Activated naive CD8-positive, alpha-beta T cell treated with anti-CD3 and anti-CD28 coated beads, Interleukin-2, amount 50 U/mL, for 16 hours (primary cell): ENCODE results near the gene NR2F1.

Experiments used
- DNase-seq: peaks from one replicate; pipeline ENCODE4 v3.0.0-alpha.2; 2020; ENCODE audit warnings: low read depth, low spot score

Gene NR2F1

DNA sequence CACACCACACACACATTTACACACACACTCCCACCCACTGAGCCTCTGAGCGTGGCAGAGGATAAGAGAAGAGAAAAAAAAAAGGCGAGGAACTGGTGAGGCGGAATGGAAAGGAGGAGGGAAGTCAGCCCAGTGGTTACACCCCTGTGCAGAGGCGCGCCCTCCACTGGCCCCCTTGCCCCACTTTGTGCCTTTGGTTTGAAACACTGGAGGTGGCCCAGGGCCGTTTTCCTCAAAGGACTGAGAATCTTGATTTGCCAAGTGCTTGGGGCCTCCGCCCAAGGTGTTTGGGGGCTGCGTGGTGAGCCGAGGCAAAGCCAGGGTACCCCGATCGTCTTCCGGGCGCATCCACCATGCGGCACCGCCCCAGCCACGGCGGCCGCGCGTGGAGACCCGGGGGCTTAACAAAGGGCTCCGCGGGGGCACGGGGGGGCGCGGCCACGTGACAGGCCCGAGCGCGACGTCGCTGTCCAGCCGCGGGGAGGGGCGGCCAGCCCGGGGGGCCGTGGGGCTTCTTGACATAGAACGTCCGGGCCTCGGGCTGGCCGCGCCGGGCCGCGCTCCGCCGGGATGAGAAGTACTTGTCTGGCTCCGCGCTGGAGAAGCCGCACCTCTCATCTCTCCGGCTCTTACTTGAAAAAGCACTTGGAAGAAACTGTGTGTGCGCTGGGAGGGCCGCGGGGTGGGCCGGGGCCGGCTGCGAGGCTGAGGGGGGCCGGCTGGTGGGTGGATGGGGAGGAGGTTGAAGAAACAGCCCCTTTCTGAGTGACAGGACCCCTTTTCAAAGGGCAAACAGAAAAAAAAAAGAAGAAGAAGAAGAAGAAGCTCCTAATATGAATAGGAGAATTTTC lies 21.0 kb downstream of the NR2F1 start:
- no peak for DNase-seq

DNA sequence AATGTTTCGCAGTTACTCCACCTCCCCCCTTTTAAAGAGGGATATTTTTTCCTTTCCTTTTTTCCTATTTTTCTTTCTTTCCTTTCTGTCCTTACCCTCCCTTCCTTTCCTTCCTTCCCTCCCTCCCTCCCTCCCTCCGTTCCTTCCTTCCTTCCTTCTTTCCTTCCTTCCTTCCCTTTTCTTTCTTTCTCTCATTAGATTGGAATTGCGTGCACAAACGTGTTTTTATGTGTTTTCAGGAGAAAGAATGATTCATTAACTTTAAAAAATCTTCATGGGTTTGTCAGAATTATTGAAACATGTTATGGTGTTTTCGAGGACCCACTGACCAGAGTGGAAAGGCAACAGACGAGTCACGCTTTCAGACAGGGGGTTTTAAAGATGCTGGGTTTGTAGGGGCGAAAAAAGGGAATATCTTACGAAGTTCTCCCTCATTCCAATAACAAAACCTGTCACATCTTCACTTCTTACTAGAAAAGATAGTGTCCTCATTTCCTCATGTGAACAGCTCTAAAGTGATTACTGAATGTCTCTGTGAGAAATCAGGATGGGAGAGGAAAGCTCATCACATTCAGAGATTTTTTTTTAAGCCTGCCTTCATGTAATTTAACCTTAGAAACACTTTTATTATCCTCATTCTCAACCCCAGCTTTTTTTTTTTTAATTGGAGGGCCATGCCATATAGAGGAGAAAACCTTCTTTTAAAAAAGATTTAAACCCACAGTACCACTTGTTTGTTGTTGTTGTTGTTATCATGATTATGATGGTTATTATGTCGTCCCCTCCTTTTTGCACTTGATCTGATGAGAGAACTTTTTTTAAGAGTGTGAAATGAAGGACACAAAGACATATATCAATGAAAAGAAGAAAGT lies 21.9 kb downstream of the NR2F1 start:
- DNase-seq, result no peak

DNA sequence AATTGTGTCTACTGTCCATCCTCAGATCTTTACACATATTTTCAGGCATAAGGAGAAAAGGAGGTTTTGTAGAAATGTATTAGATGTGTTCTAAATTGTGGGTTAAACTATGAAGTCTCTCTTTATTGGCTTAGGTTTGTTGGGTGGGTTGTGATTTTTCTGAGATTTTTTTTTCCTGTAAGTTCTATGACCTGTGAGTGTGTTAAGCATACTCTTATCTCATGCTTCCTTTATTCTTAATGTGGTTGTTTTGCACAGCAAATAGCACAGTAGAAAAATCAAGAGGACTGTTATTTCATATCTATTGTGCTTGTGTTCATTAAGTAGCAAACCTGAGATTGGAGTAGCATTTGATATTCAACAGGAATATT lies 23.3 kb downstream of the NR2F1 start:
- DNase-seq, result no peak

DNA sequence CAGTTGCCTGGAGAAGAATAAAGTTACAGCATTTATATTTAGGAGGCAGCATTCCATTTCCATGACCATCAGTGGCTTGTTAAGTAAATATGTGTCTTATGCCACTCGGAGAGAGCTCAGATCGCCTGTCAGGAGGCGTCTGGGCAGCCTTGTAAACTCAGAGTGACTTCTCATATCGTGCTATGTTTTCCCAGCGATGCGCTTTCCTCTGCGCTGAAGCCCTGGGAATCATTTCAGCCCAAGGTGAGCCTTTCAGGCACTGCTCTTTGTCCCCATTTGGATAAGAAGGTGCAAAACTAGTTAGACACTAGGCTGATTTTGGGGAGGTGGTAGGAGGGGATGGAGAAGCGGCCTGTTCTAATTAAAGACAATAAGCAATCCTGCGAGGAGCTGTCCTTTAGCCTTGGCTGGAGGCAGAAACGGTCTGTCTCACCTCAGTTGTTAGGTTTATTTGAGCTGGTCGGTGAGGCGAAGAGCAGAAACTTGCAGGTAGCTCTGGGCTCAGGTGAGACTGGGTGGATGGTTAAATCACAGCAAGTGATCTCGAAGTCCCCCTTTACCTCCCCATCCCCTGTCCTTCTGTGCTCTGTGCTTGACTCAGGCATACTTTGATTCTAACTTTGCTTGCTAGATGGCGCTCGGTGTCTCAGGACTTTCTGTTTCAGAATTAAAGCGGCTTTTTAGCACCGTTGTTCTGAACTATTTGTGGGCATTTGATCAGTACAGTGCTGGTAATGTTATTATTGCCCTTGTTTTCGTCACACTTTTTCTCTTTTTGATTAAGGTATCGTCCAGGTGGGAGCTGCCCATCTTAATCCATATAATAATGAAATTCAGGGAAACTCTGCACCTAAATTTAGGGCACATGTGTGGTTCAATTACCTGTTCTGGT lies 24.6 kb downstream of the NR2F1 start:
- no peak for DNase-seq

DNA sequence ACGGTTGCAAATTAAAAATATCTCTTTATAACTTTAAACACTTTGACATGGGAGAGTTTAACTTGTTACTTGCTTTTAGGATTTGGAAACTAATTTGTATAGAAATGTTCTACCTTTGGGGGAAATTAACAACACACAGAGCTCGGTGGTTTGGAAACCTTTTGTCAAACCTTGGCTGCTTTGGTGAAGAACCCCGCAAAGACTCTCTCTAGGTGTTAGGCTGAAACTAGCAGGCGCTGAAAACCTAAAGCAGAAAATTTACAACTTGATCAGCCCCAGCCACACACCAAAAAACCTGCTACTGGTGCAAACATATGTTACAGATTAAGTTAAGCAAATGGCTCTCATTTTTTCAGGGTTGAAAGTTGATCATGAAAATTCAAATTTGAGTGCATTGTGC lies 25.8 kb downstream of the NR2F1 start:
- DNase-seq, result no peak

DNA sequence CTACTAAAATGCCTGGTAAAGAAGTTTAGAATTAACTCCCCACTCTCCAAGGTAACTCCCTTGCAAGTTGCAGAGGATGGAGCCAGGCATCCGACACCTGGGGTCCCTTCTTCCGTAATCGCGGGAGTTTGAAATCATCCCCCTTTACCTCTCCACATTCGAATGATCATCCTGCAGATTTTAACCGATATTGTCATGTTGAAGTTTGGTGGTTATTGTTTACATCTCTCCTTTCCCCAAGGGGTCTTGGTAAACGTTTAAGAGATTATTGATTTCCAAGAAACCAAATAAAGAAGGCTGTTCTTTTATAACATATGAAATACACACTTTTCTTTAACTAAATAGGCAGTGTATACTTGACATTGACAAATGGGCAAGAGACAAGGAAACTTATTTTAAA lies 26.7 kb downstream of the NR2F1 start:
- no peak for DNase-seq

DNA sequence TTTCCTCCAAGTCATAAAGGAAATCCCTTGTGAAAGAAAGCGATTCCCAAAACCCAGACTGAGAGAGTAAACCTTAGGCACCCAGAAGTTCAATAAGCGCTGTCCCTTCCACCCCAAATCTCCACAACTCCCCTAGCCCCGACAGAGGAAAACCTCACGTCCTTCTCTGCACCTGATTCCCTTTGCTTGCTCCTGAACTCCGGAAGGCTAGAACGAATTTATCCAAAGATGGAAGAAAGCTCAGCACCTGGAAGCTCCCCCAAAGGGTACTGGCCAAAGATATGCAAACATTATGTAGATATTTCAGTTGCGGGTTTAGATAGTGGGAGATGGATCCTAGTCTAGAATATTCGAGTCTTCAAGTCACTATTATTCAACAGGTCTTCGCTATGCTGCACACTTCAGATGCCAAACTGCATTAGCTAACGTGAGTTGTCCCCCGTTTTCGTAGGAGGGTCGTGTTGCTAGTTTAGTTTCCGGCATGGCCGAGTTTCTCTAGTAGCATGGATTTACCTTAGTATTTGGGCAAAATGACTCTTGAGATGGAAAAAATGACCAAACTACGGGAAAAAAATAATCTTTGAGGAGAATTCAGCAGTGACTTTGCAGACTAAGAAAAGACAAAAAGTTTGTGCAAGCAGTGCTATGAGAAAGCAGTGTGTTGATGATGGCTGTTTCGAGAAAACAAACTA lies 27.7 kb downstream of the NR2F1 start:
- no peak for DNase-seq

DNA sequence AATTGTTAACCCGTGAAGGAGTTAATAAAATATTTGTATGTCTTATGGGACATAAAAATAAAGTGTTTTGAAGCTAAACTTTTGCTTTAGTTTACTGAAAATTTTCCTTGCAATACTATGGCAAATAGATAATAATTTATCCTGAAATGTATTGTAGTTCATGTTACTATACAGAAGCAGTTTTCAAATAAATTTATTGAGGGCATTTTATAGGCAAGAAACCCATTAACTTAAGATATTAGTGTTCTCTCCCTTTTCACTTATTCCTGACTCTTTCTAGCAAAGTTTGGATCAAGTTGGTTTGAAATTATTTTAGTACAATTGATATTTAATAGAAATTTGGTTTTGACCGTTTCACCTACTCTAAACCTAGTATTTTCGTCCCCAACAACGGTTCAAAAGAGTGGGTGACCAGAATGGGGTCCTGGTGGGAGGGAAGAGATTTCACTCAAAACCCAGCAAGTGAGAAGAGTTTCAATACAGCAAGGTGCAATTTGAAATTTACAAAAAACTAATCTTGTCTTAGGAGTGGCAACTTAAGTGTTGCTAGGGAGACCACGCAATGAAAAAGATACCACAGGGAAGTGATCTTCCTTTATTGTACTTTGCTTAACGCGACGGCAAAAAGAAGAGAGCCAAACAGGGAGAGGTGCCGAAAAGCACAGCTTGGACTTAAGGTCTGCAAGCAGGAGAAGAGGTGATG lies 28.4 kb downstream of the NR2F1 start:
- DNase-seq, result no peak

DNA sequence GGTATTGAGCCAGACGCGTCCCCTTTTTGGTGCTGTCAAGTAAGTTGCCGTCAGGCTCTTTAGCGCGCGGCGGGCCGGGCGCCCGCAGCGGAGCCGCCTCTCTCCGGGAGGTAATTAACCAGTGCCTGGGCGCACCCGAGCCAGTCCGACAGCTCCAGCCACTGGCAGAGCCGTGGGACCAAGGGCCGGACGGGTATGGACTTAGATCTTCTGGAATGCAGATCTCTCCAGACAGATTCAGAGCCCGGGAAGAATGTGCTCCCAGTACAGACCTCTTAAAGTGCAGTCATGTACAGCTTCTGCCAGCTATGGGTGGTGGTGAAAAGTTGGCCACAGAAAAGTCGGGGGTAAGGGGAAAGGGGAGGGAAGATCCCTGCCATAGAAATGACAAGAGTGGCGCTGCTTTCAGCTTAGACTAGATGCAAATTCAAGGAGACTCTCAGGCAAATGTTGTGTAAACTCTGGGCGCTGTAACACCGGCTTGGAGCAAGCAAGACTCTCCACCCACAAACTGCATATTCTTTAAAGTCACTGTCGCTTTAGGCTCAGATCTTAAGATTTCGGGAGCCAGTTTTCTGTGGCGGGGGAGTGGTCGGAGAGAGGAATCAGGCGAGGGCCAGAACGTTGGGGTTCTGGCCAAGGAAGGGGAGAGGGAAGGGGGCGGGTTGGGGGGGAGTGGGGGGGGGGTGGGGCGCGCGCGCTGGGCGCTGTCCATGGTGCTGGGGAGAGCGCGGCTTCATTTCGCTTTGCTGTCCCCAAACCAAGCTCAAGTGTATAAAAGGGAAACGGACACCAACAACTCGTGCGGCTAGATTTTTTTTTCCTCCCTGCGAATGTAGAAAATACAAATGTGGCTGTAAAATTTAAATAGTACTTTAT lies 29.2 kb downstream of the NR2F1 start:
- no peak for DNase-seq

DNA sequence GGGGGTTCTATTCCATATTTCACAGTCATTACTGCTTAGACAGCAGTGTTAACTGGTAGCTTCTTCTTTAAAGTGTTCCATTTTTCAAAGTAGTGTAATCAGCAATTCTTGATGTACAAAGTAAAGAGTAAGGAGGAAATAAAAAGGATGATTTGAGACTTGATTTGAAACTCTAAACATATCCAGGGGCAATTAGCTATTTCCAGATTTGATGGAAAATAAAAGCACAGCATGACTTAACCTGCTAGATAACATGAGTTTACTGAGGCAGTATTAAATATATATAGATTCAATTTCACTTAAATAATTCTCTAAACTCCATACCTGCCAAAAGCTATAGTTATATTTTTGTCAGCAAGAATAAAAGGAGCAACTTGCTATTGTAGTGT lies 29.8 kb downstream of the NR2F1 start:
- no peak for DNase-seq

DNA sequence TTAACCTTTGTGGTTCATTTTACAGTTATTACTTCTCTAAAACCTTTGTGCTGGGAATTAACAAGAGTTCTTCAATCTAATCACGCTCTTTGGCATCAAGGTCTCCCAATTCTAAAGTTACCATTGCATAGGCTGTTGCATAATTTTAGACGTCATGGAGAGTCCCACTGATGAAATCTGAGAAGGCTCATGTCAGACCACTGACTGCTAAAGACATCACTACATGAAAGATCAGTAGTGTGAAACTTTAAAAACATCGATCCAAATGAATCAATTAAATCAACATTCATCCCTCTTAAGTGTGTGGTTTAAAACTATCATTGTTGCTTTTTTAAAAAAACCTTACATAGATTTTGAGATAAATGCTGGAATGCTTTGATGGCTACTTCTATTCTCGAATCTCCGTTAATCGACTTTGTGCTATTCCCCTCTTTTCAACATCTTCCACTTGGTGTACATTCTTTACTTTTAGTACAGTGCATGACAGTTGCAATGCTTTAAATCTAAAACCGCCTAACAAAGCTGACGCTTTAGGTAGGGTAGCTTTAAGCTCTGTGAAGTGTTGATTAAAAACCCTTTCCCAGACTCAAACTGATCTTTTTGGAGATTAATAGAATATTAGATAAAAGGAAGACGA lies 33.6 kb downstream of the NR2F1 start:
- DNase-seq, result no peak

DNA sequence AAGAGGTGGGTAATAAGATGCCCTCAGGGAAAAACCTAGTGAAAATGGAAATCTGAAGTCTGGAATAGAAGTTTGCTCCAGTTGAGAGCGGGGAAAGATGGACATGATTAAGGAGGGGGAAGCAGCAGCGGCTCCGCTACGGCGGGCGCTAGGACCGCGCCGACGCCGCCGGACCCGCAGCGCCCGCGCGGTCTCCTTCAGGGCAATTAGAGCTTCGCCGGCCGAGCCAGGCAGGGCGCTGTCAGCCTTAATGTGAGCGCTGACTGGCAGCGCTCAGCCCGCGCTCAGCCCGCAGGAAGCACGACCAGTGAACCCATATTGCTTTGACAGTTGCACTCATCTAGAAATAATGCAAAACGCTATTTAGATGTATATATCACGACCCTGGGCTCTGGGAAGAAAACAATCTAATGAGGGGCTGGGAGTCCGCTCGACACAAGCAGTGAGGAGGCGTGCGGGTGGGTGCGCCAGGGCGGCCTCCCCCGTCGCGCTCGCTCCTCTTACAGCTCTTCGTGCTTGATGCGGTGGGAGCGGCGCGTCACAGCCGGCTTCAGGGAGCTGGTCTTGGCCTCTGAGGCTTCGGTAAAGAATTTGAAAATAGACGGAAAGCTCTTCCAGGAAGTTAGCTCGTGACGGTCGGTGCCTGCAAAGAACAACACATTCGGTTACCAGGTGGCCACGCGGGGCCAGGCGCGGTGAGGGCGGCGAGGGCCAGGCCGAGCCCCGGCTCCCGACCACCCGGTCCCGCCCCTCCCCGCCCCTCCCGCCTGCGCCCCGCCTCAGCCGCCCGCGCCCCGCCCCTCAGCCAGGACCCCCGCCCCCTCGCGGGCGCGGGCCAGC lies 37.7 kb downstream of the NR2F1 start:
- DNase-seq, result no peak

DNA sequence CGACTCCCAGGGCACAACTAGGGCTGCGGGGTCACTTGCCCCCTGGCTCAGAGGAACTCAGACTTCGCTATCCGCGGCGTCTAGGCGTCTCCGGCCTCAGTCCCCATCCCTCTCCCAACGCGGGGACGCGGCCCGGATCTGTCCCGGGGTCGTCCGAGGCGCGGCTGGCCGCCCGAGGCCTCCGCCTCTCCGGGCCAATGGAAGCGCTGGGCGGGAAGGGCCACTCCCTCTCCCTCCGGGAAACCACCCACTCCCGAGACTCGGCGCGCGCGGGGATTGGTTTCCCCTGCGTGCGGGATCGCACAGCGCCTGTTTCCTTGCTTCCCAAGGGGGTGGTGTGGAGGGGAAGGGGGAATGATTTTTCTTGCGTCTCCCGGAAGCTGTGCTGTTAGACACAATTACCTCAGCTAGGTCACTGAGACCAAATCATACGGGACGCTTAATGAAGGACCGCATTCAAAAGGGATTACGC lies 38.3 kb downstream of the NR2F1 start:
- DNase-seq, result no peak

DNA sequence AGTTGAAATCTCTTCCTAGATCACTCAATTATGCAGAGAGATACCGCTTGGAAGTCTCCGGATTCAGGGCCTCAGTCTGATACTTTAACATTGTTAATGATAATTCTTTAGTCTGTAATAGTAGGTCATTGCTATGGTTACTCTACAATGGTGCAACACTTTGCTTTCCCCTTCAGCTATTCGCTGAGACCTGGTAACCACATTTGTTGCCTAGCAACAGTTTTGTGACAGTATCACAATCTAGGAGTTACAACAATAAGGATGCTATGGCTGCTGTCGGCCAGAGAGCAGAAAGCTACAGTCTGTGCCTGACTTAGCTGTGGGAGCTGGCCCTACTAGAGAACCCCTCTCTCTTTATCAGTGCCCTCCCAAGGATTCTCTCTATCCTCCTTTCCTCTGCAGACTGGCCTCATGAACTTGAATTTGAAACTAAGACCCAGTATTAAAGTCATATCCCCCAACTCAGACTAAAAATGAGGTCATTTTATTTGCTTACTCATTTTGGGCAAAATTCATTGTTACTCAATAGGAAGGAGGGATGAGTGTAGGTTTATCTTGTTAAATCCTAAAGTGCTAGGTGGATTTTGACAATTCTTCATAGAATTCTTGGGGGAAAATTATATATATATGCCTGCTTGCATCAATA lies 39.3 kb downstream of the NR2F1 start:
- DNase-seq, result no peak

DNA sequence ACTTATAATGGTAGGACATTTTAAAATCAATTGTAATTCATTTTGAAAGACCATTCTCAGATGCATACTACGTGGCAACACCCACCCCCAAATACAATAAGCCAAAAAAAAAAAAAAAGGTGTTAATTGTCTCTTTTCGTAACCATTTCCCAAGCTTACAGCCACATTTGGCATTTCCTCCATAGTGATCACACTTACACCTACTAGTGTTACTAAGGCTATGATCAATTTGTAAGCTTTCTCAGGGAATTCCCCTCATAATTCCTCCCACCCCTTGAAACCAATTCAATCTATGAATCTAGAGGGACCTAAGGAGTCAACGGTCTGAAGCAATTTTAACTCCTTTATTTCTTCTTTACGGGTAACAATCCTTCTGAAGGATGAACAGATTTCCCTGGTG lies 40.1 kb downstream of the NR2F1 start:
- no peak for DNase-seq

DNA sequence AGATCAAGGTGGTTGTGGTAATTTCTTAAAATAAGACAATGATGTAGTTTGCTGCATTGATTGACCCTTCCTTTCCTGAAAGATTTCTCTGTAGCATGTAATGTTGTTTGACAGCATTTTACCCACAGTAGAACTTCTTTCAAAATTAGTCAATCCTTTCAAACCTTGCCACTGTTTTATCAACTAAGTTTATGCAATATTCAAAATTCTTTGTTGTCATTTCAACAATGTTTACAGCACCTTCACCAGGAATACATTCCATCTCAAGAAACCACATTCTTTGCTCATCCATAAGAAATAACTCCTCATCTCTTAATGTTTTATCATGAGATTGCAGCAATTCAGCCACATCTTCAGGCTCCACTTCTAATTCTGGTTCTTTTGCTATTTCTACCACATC lies 43.8 kb downstream of the NR2F1 start:
- no peak for DNase-seq

DNA sequence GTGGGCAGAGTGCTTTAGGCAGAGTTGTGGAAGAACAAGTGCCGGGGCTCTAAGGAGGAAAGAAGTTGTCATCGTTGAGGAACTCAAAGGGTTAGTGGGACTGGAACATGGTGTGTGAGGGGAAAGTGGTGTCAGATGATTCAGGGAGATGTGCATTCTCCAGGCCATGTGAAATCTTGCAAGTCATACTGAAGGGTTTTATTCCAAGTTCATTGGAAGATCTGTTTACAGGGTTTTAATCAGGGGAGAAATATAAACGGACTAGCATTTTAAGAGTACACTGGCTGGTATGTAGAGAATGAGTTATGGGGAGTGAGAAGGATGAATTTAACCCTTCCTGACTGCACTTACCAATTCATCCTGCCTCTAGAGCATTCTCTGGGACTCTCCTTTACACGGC lies 49.3 kb downstream of the NR2F1 start:
- no peak for DNase-seq

DNA sequence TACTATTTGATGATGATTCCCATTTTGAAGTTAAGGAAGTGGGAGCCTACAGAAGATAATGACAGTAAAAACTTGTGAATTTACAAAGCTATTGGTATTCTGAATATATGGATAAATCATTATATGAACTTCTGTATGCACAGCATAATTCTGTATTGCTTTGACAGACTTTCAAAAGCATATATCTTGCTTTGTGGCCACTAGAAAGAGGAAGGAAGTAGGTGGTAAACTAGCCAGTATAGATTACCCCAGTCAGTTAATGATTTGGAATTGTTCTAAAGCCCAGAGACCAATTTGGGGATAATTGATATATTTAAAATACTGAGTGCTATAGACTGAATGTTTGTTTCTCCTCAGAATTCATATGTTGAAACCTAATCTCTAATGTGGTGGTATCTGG lies 53.0 kb downstream of the NR2F1 start:
- no peak for DNase-seq
